Thymus (tissue), 2 donors: ENCODE results near the gene ACAD8. TPM values are rescaled to one million over a fixed set of nuclear protein-coding genes. Genes with fewer than 3 reads are reported as not detected.

ENCODE experiments used
- polyA plus RNA-seq: library from polyadenylated mRNA; stranded (reverse); fragments of 200-250 nt; gene quantifications from one replicate; pipeline ENCODE4 v1.2.3, GENCODE V29; 2013
- total RNA-seq: library from RNA; stranded (reverse); fragments of 120-200 nt; gene quantifications from one replicate; pipeline ENCODE4 v1.2.4, GENCODE V29; 2013
- donor health status: healthy.

The ACAD8 gene
- total and polyA plus RNA-seq, 2 donors: 17.5 to 37.9 TPM

Other genes starting within 250 kb of the ACAD8 start
- 15.8 TPM for gene JAM3, start 184.5 kb upstream of the ACAD8 start, total RNA-seq
- 19.3 TPM for gene JAM3, start 184.5 kb upstream of the ACAD8 start, polyA plus RNA-seq
- gene NCAPD3, start 29.6 kb upstream of the ACAD8 start, total RNA-seq: 24.4 TPM
- gene NCAPD3, start 29.6 kb upstream of the ACAD8 start, polyA plus RNA-seq: 7.2 TPM
- gene VPS26B, start 28.9 kb upstream of the ACAD8 start, total RNA-seq: 33.1 TPM
- gene VPS26B, start 28.9 kb upstream of the ACAD8 start, polyA plus RNA-seq: 27.3 TPM
- gene THYN1, start 216 bp upstream of the ACAD8 start, total RNA-seq: 117 TPM
- 78.4 TPM for gene THYN1, start 216 bp upstream of the ACAD8 start, polyA plus RNA-seq
- gene GLB1L3, start 22.8 kb downstream of the ACAD8 start, total RNA-seq: 0.71 TPM
- 1.8 TPM for gene GLB1L3, start 22.8 kb downstream of the ACAD8 start, polyA plus RNA-seq
- 0.47 TPM for gene GLB1L2, start 78.4 kb downstream of the ACAD8 start, total RNA-seq
- 0.46 TPM for gene GLB1L2, start 78.4 kb downstream of the ACAD8 start, polyA plus RNA-seq
- 0.24 TPM for gene B3GAT1, start 158.7 kb downstream of the ACAD8 start, total RNA-seq
- gene B3GAT1, start 158.7 kb downstream of the ACAD8 start, polyA plus RNA-seq: 0.43 TPM